H9 (cell line): ENCODE results near the gene TM9SF4. TPM values are rescaled to one million over a fixed set of nuclear protein-coding genes. Genes with fewer than 3 reads are reported as not detected.

Experiments used
- DNase-seq: peaks from one replicate; pipeline ENCODE4 v3.0.0-alpha.2; 2017
- H2AFZ ChIP-seq: one replicate; pipeline ENCODE4 v1.6.1; 2013; ENCODE audit warnings: mild to moderate bottlenecking, low read length, control low read depth, moderate library complexity
- H2AK5ac ChIP-seq: 2 replicates; pipeline ENCODE4 v1.6.1; 2013; ENCODE audit warnings: low read length, control low read depth, mixed read lengths; ENCODE audit not compliant: insufficient read length
- H2BK120ac ChIP-seq: one replicate; pipeline ENCODE4 v1.6.1; 2013; ENCODE audit warnings: low read depth, mild to moderate bottlenecking, low read length, control low read depth, inconsistent platforms; ENCODE audit not compliant: poor library complexity, severe bottlenecking
- H2BK12ac ChIP-seq: 2 replicates; pipeline ENCODE4 v1.6.1; 2013; ENCODE audit warnings: low read length, control low read depth, mixed read lengths, low read depth; ENCODE audit not compliant: insufficient read length
- H2BK15ac ChIP-seq: 2 replicates; pipeline ENCODE4 v1.6.1; 2013; ENCODE audit warnings: low read depth, low read length, control low read depth
- H2BK20ac ChIP-seq: one replicate; pipeline ENCODE4 v1.6.1; 2013; ENCODE audit warnings: low read depth, mild to moderate bottlenecking, low read length, control low read depth, inconsistent platforms; ENCODE audit not compliant: poor library complexity, severe bottlenecking
- H2BK5ac ChIP-seq: 2 replicates; pipeline ENCODE4 v1.6.1; 2013; ENCODE audit warnings: low read length, control low read depth, mixed read lengths; ENCODE audit not compliant: insufficient read length
- H3K14ac ChIP-seq: 2 replicates; pipeline ENCODE4 v1.6.1; 2013; ENCODE audit warnings: low read length, control low read depth; ENCODE audit not compliant: insufficient read depth
- H3K18ac ChIP-seq: 2 replicates; pipeline ENCODE4 v1.6.1; 2013; ENCODE audit warnings: low read depth, mild to moderate bottlenecking, mixed read lengths, low read length, control low read depth; ENCODE audit not compliant: insufficient read length
- H3K23ac ChIP-seq: 2 replicates; pipeline ENCODE4 v1.6.1; 2013; ENCODE audit warnings: low read length, control low read depth, mixed read lengths, low read depth; ENCODE audit not compliant: insufficient read length
- H3K23me2 ChIP-seq: 2 replicates; pipeline ENCODE4 v1.6.1; 2013; ENCODE audit warnings: low read depth, mild to moderate bottlenecking, mixed read lengths, low read length, control low read depth; ENCODE audit not compliant: insufficient read length, poor library complexity, severe bottlenecking
- H3K27ac ChIP-seq: 2 replicates; pipeline ENCODE4 v1.5.1; 2013; ENCODE audit warnings: low read length, control low read depth, mixed read lengths, low read depth; ENCODE audit not compliant: insufficient read length
- H3K27me3 ChIP-seq: 2 replicates; pipeline ENCODE4 v1.6.1; 2013; ENCODE audit warnings: low read length, control low read depth, inconsistent platforms; ENCODE audit not compliant: insufficient read depth
- H3K4ac ChIP-seq: 2 replicates; pipeline ENCODE4 v1.6.1; 2013; ENCODE audit warnings: low read depth, mild to moderate bottlenecking, control low read depth, inconsistent platforms, low read length, moderate library complexity
- H3K4me1 ChIP-seq: 2 replicates; pipeline ENCODE4 v1.6.1; 2013; ENCODE audit warnings: low read length, control low read depth, inconsistent platforms; ENCODE audit not compliant: insufficient read depth
- H3K4me2 ChIP-seq: 2 replicates; pipeline ENCODE4 v1.6.1; 2013; ENCODE audit warnings: low read length, control low read depth, mixed read lengths; ENCODE audit not compliant: insufficient read length, insufficient read depth
- H3K56ac ChIP-seq: 2 replicates; pipeline ENCODE4 v1.6.1; 2013; ENCODE audit warnings: low read depth, mild to moderate bottlenecking, mixed read lengths, low read length, control low read depth; ENCODE audit not compliant: insufficient read length
- H3K79me1 ChIP-seq: 2 replicates; pipeline ENCODE4 v1.6.1; 2013; ENCODE audit warnings: low read depth, mild to moderate bottlenecking, moderate library complexity, low read length, control low read depth, inconsistent platforms; ENCODE audit not compliant: insufficient read depth, poor library complexity, severe bottlenecking
- H3K79me2 ChIP-seq: 2 replicates; pipeline ENCODE4 v1.6.1; 2013; ENCODE audit warnings: low read length, control low read depth, inconsistent platforms; ENCODE audit not compliant: insufficient read depth
- H3K9ac ChIP-seq: 2 replicates; pipeline ENCODE4 v1.6.1; 2013; ENCODE audit warnings: low read length, control low read depth, mixed read lengths; ENCODE audit not compliant: insufficient read length; ENCODE audit errors: extremely low read depth
- H3K9me3 ChIP-seq: one replicate; pipeline ENCODE4 v1.6.1; 2013; ENCODE audit warnings: low read depth, low read length, inconsistent platforms; ENCODE audit not compliant: control insufficient read depth
- H3T11ph ChIP-seq: one replicate; pipeline ENCODE4 v1.6.1; 2013; ENCODE audit warnings: mild to moderate bottlenecking, low read length, control low read depth, inconsistent platforms
- H4K20me1 ChIP-seq: one replicate; pipeline ENCODE4 v1.6.1; 2013; ENCODE audit not compliant: control insufficient read depth, insufficient read length, insufficient read depth
- H4K5ac ChIP-seq: 2 replicates; pipeline ENCODE4 v1.6.1; 2013; ENCODE audit warnings: low read depth, mild to moderate bottlenecking, mixed read lengths, low read length, control low read depth; ENCODE audit not compliant: insufficient read length
- H4K8ac ChIP-seq: replicated peaks from 2 replicates; pipeline ENCODE4 v1.6.1; 2013; ENCODE audit warnings: low read length, control low read depth, mixed read lengths, low read depth; ENCODE audit not compliant: insufficient read length
- H4K91ac ChIP-seq: 2 replicates; pipeline ENCODE4 v1.6.1; 2013; ENCODE audit warnings: low read depth, mild to moderate bottlenecking, moderate library complexity, mixed read lengths, low read length, control low read depth; ENCODE audit not compliant: insufficient read length
- H3K27ac Mint-ChIP-seq, 3 experiments: 2 replicates in 2 of 3; 3 replicates in 1 of 3; pipeline ENCODE4 v1.8.0; 2020 to 2021; ENCODE audit warnings: mixed read lengths in 3 of 3, mild to moderate bottlenecking in 1 of 3, moderate library complexity in 1 of 3
- H3K27me3 Mint-ChIP-seq: 2 replicates; pipeline ENCODE4 v1.8.0; 2021; ENCODE audit warnings: low read depth, mild to moderate bottlenecking, moderate library complexity, mixed read lengths
- H3K36me3 Mint-ChIP-seq, 3 experiments: 2 replicates in 2 of 3; 3 replicates in 1 of 3; pipeline ENCODE4 v1.8.0; 2020 to 2021; ENCODE audit warnings: low read depth in 3 of 3, mixed read lengths in 3 of 3; ENCODE audit not compliant: insufficient read depth in 1 of 3
- H3K4me1 Mint-ChIP-seq, 2 experiments: 2 replicates each; pipeline ENCODE4 v1.8.0; 2020; ENCODE audit warnings: mixed read lengths in 2 of 2
- H3K4me3 Mint-ChIP-seq, 2 experiments: 2 replicates in 1 of 2; 3 replicates in 1 of 2; pipeline ENCODE4 v1.8.0; 2020 to 2021; ENCODE audit warnings: mild to moderate bottlenecking in 2 of 2, mixed read lengths in 2 of 2, moderate library complexity in 1 of 2
- H3K9me3 Mint-ChIP-seq, 2 experiments: 2 replicates in 1 of 2; 3 replicates in 1 of 2; pipeline ENCODE4 v1.8.0; 2020; ENCODE audit warnings: mild to moderate bottlenecking in 2 of 2, mixed read lengths in 2 of 2, moderate library complexity in 1 of 2
- CTCF ChIP-seq: fragments of 200-600 bp; sonication (generic); conservative IDR thresholded peaks from 3 replicates; pipeline ENCODE4 v1.8.0; 2021; ENCODE audit warnings: antibody characterized with exemption, mild to moderate bottlenecking
- WGBS: extraction: QIAGEN DNeasy Blood & Tissue Kit; methylation state at CpG from one replicate; pipeline ENCODE4 v1.1.7; 2013; ENCODE audit warnings: missing lambda C conversion rate, low lambda C conversion rate, mixed read lengths; ENCODE audit not compliant: insufficient read length; ENCODE audit errors: extremely low coverage; 5-methylcytosine and 5-hydroxymethylcytosine counted together
- total RNA-seq: library from RNA; stranded (reverse); gene quantifications from 2 replicates; pipeline ENCODE4 v1.2.1, GENCODE V29; 2021

TM9SF4 gene
- total RNA-seq, 1 experiment from 2014 or later = 62.3 TPM

GRCh38 chr20:32083469-32083868 is 26.0 kb upstream of the TM9SF4 start:
- Mint-ChIP-seq H3K27ac (no peak overlapping the region), H3K4me1 (peaks cover 12 to 13% of the 10 kb centered on the region in 2 experiments; a peak in 3 of 4 replicates), H3K4me3 (no peak overlapping the region), H3K36me3 (peaks cover 0 to 6% (median 4%) of the 10 kb centered on the region in 3 experiments; a peak in 3 of 7 replicates), H3K27me3 (peaks cover 11% of the 10 kb centered on the region), H3K9me3 (peaks cover 0 to 2% of the 10 kb centered on the region in 2 experiments; a peak in 1 of 5 replicates)
- Histone ChIP-seq H3K18ac (no peak overlapping the region), H2BK20ac (no peak overlapping the region), H2BK120ac (no peak overlapping the region), H3K79me2 (no peaks in the 10 kb centered on the region), H3K23me2 (no peaks in the 10 kb centered on the region), H2BK5ac (no peak overlapping the region), H3K23ac (no peak overlapping the region), H3K27me3 (no peaks in the 10 kb centered on the region), H3K4me2 (no peak overlapping the region), H4K91ac (no peak overlapping the region), H3K79me1 (no peaks in the 10 kb centered on the region), H3K14ac (no peak overlapping the region), H3K4me1 (no peaks in the 10 kb centered on the region), H3T11ph (no peak overlapping the region), H4K8ac (no peak overlapping the region), H4K5ac (no peak overlapping the region), H2AFZ (no peak overlapping the region), H3K9me3 (no peaks in the 10 kb centered on the region), H3K9ac (no peak overlapping the region), H2BK15ac (no peak overlapping the region), H3K56ac (no peak overlapping the region), H2BK12ac (no peak overlapping the region), H3K27ac (no peak overlapping the region), H3K4ac (no peak overlapping the region), H4K20me1 (no peaks in the 10 kb centered on the region), H2AK5ac (no peak overlapping the region)
- no CpG with 5 or more reads among the region's 6 CpGs for WGBS
- no peak for TF ChIP-seq CTCF
- DNase-seq = no peak
